Thyroid gland (tissue), 4 donors: ENCODE results near the gene CSRNP3. TPM values are rescaled to one million over a fixed set of nuclear protein-coding genes. Genes with fewer than 3 reads are reported as not detected.
"Not testable (repeated sequence)": the region's sequence is repeated elsewhere in the genome, so short reads cannot be mapped to it uniquely, and the experiment has no call there.

Experiments
- DNase-seq, 2 donors: peaks; one replicate each; pipeline ENCODE4 v3.0.0-alpha.2; 2019
- H3K27ac ChIP-seq, 3 donors: fragments of 200-600 bp; sonication (generic); 1 replicate in 2 of 3; 2 replicates in 1 of 3; pipeline ENCODE4 v1.5.1; 2016 to 2019; ENCODE audit warnings: mild to moderate bottlenecking in 1 of 3, moderate library complexity in 1 of 3
- H3K27me3 ChIP-seq: fragments of 200-600 bp; sonication (generic); one replicate; pipeline ENCODE4 v1.5.1; 2019
- H3K36me3 ChIP-seq, 2 donors: fragments of 200-600 bp; sonication (generic); one replicate each; pipeline ENCODE4 v1.5.1; 2016 to 2019
- H3K4me1 ChIP-seq, 2 donors: fragments of 200-600 bp; sonication (generic); one replicate each; pipeline ENCODE4 v1.5.1; 2017 to 2019
- H3K4me3 ChIP-seq, 3 donors: fragments of 200-600 bp; sonication (generic); replicated peaks in 1 of 3; 1 replicate in 2 of 3; 2 replicates in 1 of 3; pipeline ENCODE4 v1.5.1; 2016; ENCODE audit warnings: mild to moderate bottlenecking in 1 of 3
- H3K9me3 ChIP-seq: fragments of 200-600 bp; sonication (generic); one replicate; pipeline ENCODE4 v1.5.1; 2017
- POLR2A ChIP-seq, 2 donors: fragments of 450-650 bp; IDR thresholded peaks; one replicate each; pipeline ENCODE4 v1.6.1; 2017; ENCODE audit warnings: antibody characterized with exemption in 2 of 2, mild to moderate bottlenecking in 2 of 2, moderate library complexity in 1 of 2
- WGBS, 2 donors: methylation state at CpG; one replicate each; pipeline ENCODE4 v1.1.5; 2017; 5-methylcytosine and 5-hydroxymethylcytosine counted together
- intact Hi-C: fragments of 100-400 bp; cut with DNase I; formaldehyde crosslinking; loops from one replicate; pipeline ENCODE4 v1.15.1; 2023
- total RNA-seq, 4 donors: library from RNA; depleted of rRNA; stranded (reverse); fragments of >200 nt; gene quantifications; one replicate each; pipeline ENCODE4 v1.2.3, GENCODE V29; 2016
- TF ChIP-seq, protein P1 (sequence below), 6 experiments: fragments of 200-600 bp in 3 of 6; fragments of 450-650 bp in 3 of 6; sonication (generic) in 3 of 6; IDR thresholded peaks; one replicate each; pipeline ENCODE4 v1.5.1; 2016 to 2019; ENCODE audit warnings: antibody characterized with exemption in 6 of 6, mild to moderate bottlenecking in 2 of 6, inconsistent platforms in 1 of 6, moderate library complexity in 1 of 6

Gene CSRNP3
- total RNA-seq, 4 donors from 2014 or later = 6.0 to 16.5 (median 9.9) TPM

GRCh38 chr2:165662720-165663119 is 193.2 kb downstream of the CSRNP3 start:
- H3K4me1 ChIP-seq = no peaks in the 10 kb centered on the region
- intact Hi-C loops = no loop called here
- no peaks in the 10 kb centered on the region for H3K27me3 ChIP-seq
- TF ChIP-seq POLR2A (IDR thresholded peaks at IDR 0.05) = no peak
- TF ChIP-seq, protein P1, sequence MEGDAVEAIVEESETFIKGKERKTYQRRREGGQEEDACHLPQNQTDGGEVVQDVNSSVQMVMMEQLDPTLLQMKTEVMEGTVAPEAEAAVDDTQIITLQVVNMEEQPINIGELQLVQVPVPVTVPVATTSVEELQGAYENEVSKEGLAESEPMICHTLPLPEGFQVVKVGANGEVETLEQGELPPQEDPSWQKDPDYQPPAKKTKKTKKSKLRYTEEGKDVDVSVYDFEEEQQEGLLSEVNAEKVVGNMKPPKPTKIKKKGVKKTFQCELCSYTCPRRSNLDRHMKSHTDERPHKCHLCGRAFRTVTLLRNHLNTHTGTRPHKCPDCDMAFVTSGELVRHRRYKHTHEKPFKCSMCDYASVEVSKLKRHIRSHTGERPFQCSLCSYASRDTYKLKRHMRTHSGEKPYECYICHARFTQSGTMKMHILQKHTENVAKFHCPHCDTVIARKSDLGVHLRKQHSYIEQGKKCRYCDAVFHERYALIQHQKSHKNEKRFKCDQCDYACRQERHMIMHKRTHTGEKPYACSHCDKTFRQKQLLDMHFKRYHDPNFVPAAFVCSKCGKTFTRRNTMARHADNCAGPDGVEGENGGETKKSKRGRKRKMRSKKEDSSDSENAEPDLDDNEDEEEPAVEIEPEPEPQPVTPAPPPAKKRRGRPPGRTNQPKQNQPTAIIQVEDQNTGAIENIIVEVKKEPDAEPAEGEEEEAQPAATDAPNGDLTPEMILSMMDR (IDR thresholded peaks at IDR 0.05) = no peak
- no peak overlapping the region for H3K4me3 ChIP-seq
- no peak for DNase-seq
- H3K36me3 ChIP-seq = no peaks in the 10 kb centered on the region
- H3K27ac ChIP-seq = no peak overlapping the region
- H3K9me3 ChIP-seq = no peaks in the 10 kb centered on the region

- intact Hi-C loops = no loop called here
- no peaks in the 10 kb centered on the region for H3K36me3 ChIP-seq
- no peaks in the 10 kb centered on the region for H3K4me1 ChIP-seq
Measured at GRCh38 chr2:165665614-165666013, 196.1 kb downstream of the CSRNP3 start.

GRCh38 chr2:165666073-165666472 is 196.6 kb downstream of the CSRNP3 start:
- H3K9me3 ChIP-seq, H3K27me3 ChIP-seq, H3K4me3 ChIP-seq, intact Hi-C loops, H3K36me3 ChIP-seq, DNase-seq, H3K27ac ChIP-seq, H3K4me1 ChIP-seq: not testable (repeated sequence)

More at GRCh38 chr2:165665614-165666013, 196.1 kb downstream of the CSRNP3 start:
- no peaks in the 10 kb centered on the region for H3K9me3 ChIP-seq
- no peak overlapping the region for H3K4me3 ChIP-seq
- 63 to 77% methylated on average over 2 of the region's 2 CpGs for WGBS, 2 donors
- no peak for DNase-seq
- no peaks in the 10 kb centered on the region for H3K27me3 ChIP-seq
- no peak for TF ChIP-seq POLR2A (IDR thresholded peaks at IDR 0.05)
- TF ChIP-seq, protein P1 (IDR thresholded peaks at IDR 0.05) = no peak
- H3K27ac ChIP-seq = no peak overlapping the region

DNA sequence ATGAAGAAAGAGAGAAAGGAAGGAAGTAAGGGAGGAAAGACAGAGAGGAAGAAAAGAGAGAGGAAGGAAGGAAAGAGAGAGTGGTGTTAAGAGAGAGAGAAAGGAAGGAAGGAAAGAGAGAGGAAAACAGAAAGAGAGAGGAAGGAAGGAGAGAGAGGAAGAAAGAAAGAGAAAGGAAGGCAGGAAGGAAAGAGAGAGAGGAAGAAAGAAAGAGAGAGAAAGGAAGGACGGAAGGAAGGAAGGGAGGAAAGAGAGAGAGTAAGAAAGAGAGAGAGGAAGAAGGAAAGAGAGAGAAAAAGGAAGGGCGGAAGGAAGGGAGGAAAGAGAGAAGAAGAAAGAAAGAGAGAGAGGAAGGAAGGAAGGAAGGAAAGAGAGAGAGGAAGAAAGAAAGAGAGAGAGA is 197.1 kb downstream of the CSRNP3 start:
- 100% methylated on average over 2 of the region's 2 CpGs for WGBS, 2 donors
- Histone ChIP-seq H3K27ac (no peak overlapping the region), H3K4me1 (no peaks in the 10 kb centered on the region), H3K4me3 (no peak overlapping the region), H3K9me3 (no peaks in the 10 kb centered on the region), H3K36me3 (no peaks in the 10 kb centered on the region), H3K27me3 (no peaks in the 10 kb centered on the region)
- no peak for DNase-seq
- no peak for TF ChIP-seq POLR2A (IDR thresholded peaks at IDR 0.05)
- TF ChIP-seq, protein P1 (IDR thresholded peaks at IDR 0.05) = no peak
- intact Hi-C loops = no loop called here

GRCh38 chr2:165667375-165667774 is 197.9 kb downstream of the CSRNP3 start:
- DNase-seq = no peak
- H3K27me3 ChIP-seq = no peaks in the 10 kb centered on the region
- no peaks in the 10 kb centered on the region for H3K4me1 ChIP-seq
- H3K9me3 ChIP-seq = no peaks in the 10 kb centered on the region
- no peak for TF ChIP-seq POLR2A (IDR thresholded peaks at IDR 0.05)
- TF ChIP-seq, protein P1 (IDR thresholded peaks at IDR 0.05) = no peak
- intact Hi-C loops = no loop called here
- no peak overlapping the region for H3K27ac ChIP-seq
- no peaks in the 10 kb centered on the region for H3K36me3 ChIP-seq
- 49 to 70% methylated on average over 2 of the region's 2 CpGs for whole genome bisulfite sequencing, 2 donors
- H3K4me3 ChIP-seq = no peak overlapping the region

DNA sequence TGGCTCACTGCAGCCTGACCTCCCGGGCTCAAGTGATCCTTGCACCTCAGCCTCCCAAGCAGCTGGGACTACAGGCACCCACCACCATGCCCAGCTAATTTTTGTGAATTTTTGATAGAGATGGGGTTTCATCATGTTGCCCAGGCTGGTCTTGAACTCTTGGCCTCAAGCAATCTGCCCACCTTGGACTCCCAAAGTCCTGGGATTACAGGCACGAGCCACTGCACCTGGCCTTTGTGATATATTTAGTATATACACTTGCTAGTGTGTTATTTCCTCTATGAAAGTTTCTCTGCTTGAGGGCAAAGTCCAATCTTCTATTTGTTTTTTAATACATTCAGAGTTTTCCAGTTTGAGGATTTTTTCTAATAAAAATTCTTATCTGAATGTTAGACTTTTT is 205.3 kb downstream of the CSRNP3 start:
- Histone ChIP-seq H3K27ac (peak overlapping the region in 1 of 3 donors; percentile 1), H3K9me3 (no peaks in the 10 kb centered on the region), H3K4me3 (no peak overlapping the region), H3K27me3 (no peaks in the 10 kb centered on the region), H3K4me1 (peaks cover 0 to 7% of the 10 kb centered on the region in 2 donors), H3K36me3 (no peaks in the 10 kb centered on the region)
- 92 to 95% methylated on average over 2 of the region's 2 CpGs for WGBS, 2 donors
- no peak for DNase-seq
- TF ChIP-seq POLR2A (IDR thresholded peaks at IDR 0.05) = no peak
- TF ChIP-seq, protein P1 (IDR thresholded peaks at IDR 0.05) = no peak
- intact Hi-C loops = no loop called here
